Neural crest cell (in vitro differentiated cells): ENCODE data around the gene PWP2. TPM values are rescaled to one million over a fixed set of nuclear protein-coding genes. Genes with fewer than 3 reads are reported as not detected.
"Not testable (repeated sequence)": the region's sequence is repeated elsewhere in the genome, so short reads cannot be mapped to it uniquely, and the experiment has no call there.

Source experiments
- DNase-seq: peaks from one replicate; pipeline ENCODE4 v3.0.0; 2021; ENCODE audit warnings: low read depth, mixed read lengths, low spot score
- H3K27ac Mint-ChIP-seq: one replicate; pipeline ENCODE4 v1.8.0; 2021; ENCODE audit warnings: mild to moderate bottlenecking, mixed read lengths; ENCODE audit not compliant: unreplicated experiment
- H3K27me3 Mint-ChIP-seq: 2 replicates; pipeline ENCODE4 v1.8.0; 2021; ENCODE audit warnings: low read depth, mild to moderate bottlenecking, mixed read lengths
- H3K36me3 Mint-ChIP-seq: 2 replicates; pipeline ENCODE4 v1.8.0; 2021; ENCODE audit warnings: low read depth, mild to moderate bottlenecking, mixed read lengths
- H3K4me1 Mint-ChIP-seq: 2 replicates; pipeline ENCODE4 v1.8.0; 2021; ENCODE audit warnings: mixed read lengths
- H3K4me3 Mint-ChIP-seq: one replicate; pipeline ENCODE4 v1.8.0; 2021; ENCODE audit warnings: mild to moderate bottlenecking, mixed read lengths
- H3K9me3 Mint-ChIP-seq: 2 replicates; pipeline ENCODE4 v1.8.0; 2021; ENCODE audit warnings: mixed read lengths
- total RNA-seq: library from RNA; stranded (reverse); gene quantifications from 2 replicates; pipeline ENCODE4 v1.2.1, GENCODE V29; 2021

PWP2 gene
- total RNA-seq, 1 donor from 2014 or later: 4.0 TPM

- DNase-seq, H3K9me3 Mint-ChIP-seq, H3K27me3 Mint-ChIP-seq, H3K27ac Mint-ChIP-seq, H3K36me3 Mint-ChIP-seq, H3K4me3 Mint-ChIP-seq, H3K4me1 Mint-ChIP-seq: not testable (repeated sequence)
Observed at GRCh38 chr21:44140552-44140932, 33.3 kb downstream of the PWP2 start.

DNA sequence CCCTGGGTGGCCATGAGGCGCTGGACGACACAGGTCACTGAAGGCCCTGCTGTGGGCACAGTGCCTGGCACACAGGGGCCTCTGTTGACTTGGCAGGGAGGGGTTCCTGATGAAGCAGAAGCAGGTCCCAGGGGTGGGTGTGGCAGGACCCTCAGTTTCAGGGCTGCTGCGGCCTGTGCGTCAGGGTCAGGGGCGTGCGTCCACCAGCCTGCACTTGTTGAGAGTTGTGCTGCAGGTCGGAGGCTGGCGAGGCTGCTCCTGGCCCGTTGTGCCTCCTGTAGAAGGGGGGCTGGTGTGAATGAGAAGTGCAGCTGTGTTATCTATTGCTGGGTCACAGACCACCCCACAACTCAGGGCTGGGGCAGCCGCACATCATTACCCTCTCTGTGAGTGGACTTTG lies 35.3 kb downstream of the PWP2 start:
- DNase-seq, H3K4me3 Mint-ChIP-seq, H3K4me1 Mint-ChIP-seq, H3K9me3 Mint-ChIP-seq, H3K27ac Mint-ChIP-seq, H3K36me3 Mint-ChIP-seq, H3K27me3 Mint-ChIP-seq: not testable (repeated sequence)

GRCh38 chr21:44143380-44143779 lies 36.2 kb downstream of the PWP2 start:
- not testable (repeated sequence) for H3K36me3 Mint-ChIP-seq, H3K27me3 Mint-ChIP-seq, H3K4me3 Mint-ChIP-seq

GRCh38 chr21:44143996-44144395 lies 36.8 kb downstream of the PWP2 start:
- DNase-seq, H3K36me3 Mint-ChIP-seq, H3K9me3 Mint-ChIP-seq, H3K4me1 Mint-ChIP-seq, H3K27ac Mint-ChIP-seq, H3K4me3 Mint-ChIP-seq, H3K27me3 Mint-ChIP-seq: not testable (repeated sequence)

More at GRCh38 chr21:44143380-44143779, 36.2 kb downstream of the PWP2 start:
- H3K4me1 Mint-ChIP-seq, H3K27ac Mint-ChIP-seq, DNase-seq, H3K9me3 Mint-ChIP-seq: not testable (repeated sequence)

GRCh38 chr21:44144784-44145602 lies 37.8 kb downstream of the PWP2 start:
- not testable (repeated sequence) for H3K4me3 Mint-ChIP-seq, H3K9me3 Mint-ChIP-seq, H3K4me1 Mint-ChIP-seq, DNase-seq, H3K27me3 Mint-ChIP-seq, H3K27ac Mint-ChIP-seq, H3K36me3 Mint-ChIP-seq

DNA sequence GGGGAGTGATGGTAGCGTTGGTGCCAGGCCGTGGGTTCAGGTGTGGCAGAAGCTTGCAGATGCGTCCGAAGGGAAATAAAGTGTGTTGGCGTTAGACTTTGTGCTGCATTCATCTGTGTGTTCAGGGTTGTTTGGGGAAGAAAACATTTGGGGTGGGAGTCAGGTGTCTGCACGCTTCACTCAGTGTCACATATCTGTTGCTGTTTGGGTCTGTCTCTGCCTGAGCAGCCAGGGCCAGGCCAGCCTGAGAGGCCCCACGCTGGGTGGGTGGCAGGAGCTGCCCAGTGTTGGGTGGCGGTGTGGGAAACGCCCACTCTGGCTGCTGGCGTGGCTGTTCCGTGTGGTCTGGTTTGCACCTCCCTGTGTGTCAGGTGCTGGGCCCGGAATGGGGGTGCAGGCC lies 38.4 kb downstream of the PWP2 start:
- not testable (repeated sequence) for H3K4me3 Mint-ChIP-seq, DNase-seq, H3K27me3 Mint-ChIP-seq, H3K9me3 Mint-ChIP-seq, H3K4me1 Mint-ChIP-seq, H3K27ac Mint-ChIP-seq, H3K36me3 Mint-ChIP-seq

- not testable (repeated sequence) for H3K27ac Mint-ChIP-seq, H3K9me3 Mint-ChIP-seq, DNase-seq, H3K36me3 Mint-ChIP-seq, H3K4me1 Mint-ChIP-seq, H3K4me3 Mint-ChIP-seq, H3K27me3 Mint-ChIP-seq
Observed at GRCh38 chr21:44147108-44147507, 39.9 kb downstream of the PWP2 start.

DNA sequence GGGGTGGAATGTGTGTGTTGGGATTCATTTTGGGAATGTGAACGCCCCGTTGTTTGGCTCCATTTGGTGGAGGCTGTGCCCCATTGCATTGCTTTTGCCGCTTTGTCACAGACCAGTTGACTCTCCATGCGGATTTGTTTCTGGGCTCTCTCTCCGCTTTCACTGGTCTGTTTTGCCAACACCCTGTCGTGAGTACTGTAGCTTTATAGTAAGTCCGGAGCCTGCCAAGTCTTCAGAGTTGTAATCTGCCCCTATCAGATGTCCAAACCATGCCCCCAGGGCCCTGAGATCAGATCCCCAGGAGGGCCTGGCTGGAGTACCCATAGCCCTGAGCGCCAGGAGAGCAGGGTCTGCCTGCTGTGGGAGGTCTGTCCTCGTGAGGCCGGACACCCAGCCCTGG lies 43.1 kb downstream of the PWP2 start:
- not testable (repeated sequence) for H3K4me3 Mint-ChIP-seq, H3K9me3 Mint-ChIP-seq, H3K27ac Mint-ChIP-seq, H3K27me3 Mint-ChIP-seq, H3K36me3 Mint-ChIP-seq, DNase-seq, H3K4me1 Mint-ChIP-seq

DNA sequence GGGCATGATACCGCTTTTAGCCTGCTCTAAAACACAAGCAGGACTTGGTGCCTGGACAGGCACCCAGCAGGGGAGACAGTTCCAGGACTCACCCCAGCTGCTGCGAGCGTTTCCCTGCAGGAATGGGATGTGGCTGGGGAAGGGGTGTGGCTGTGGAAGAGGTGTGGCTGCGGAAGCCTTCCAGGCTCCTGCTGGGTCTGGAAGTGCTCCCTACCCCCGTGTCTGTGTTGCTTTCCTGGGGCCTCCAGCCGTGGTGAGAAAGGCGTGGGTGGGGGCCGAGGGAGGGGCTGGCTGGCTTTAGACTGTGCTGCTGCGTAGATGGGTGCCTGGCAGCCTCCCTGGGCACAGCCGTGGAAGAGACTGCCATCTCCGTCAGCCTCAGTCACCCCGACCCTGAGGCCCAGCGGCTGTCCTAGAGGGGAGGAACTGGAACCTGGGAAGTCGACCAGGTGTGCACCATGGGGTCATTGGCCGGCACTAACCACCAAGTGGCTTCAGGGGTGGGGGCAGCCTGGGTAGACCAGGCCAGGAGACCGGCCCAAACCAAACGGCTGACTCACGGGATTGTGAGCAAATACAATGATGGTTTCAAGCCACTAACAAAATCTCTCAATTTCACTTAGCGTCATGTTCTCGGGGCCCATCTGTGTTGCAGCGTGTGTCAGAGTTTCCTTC lies 46.2 kb downstream of the PWP2 start:
- not testable (repeated sequence) for H3K36me3 Mint-ChIP-seq, H3K4me1 Mint-ChIP-seq, DNase-seq, H3K27me3 Mint-ChIP-seq, H3K27ac Mint-ChIP-seq, H3K9me3 Mint-ChIP-seq, H3K4me3 Mint-ChIP-seq

DNA sequence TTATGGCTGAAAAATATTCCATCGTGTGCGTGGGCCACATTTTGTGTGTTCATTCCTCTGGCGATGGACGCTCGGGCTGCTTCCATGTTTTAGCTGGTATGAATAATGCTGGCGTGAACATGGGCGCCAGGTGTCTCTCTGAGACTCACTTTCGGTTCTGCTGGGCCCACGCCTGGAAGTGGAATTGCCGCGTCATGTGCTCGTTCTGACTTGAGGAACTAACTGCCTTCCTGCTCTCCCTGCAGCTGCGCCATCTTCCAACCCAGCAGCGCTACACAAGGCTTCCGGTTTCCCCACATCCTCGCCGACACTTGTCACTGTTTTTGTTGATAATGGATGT lies 46.7 kb downstream of the PWP2 start:
- H3K27me3 Mint-ChIP-seq, H3K36me3 Mint-ChIP-seq, H3K4me3 Mint-ChIP-seq, DNase-seq, H3K27ac Mint-ChIP-seq, H3K9me3 Mint-ChIP-seq, H3K4me1 Mint-ChIP-seq: not testable (repeated sequence)

DNA sequence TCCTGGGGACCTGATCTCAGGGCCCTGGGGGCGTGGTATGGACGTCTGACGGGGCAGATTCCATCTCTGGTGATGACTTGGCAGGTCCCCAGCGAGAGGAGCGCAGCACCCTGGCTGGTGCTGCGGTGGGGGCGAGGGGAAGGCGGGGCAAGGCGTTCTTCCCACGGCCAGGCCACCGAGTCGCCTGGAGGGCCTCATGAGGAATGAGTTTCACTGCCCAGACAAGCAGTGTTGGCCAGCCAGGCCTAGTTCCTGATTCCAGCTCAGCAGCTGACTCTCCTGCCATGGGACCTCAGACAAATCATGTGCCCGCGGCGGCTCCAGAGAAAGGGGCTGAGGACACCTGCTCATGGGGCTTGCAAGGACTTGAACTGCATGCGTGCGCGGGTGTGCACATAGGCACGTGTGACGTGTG lies 47.6 kb downstream of the PWP2 start:
- H3K27me3 Mint-ChIP-seq, H3K4me3 Mint-ChIP-seq, H3K9me3 Mint-ChIP-seq, H3K27ac Mint-ChIP-seq, DNase-seq, H3K4me1 Mint-ChIP-seq, H3K36me3 Mint-ChIP-seq: not testable (repeated sequence)

GRCh38 chr21:44155231-44155993 lies 48.2 kb downstream of the PWP2 start:
- H3K4me1 Mint-ChIP-seq, DNase-seq, H3K4me3 Mint-ChIP-seq, H3K27me3 Mint-ChIP-seq, H3K9me3 Mint-ChIP-seq, H3K36me3 Mint-ChIP-seq, H3K27ac Mint-ChIP-seq: not testable (repeated sequence)

GRCh38 chr21:44155994-44156380 lies 48.8 kb downstream of the PWP2 start:
- not testable (repeated sequence) for H3K36me3 Mint-ChIP-seq, H3K27ac Mint-ChIP-seq, H3K4me1 Mint-ChIP-seq, H3K9me3 Mint-ChIP-seq, H3K27me3 Mint-ChIP-seq, DNase-seq, H3K4me3 Mint-ChIP-seq
